ENCODE data around the gene KLHL10.

- TF ChIP-seq, protein P1, sequence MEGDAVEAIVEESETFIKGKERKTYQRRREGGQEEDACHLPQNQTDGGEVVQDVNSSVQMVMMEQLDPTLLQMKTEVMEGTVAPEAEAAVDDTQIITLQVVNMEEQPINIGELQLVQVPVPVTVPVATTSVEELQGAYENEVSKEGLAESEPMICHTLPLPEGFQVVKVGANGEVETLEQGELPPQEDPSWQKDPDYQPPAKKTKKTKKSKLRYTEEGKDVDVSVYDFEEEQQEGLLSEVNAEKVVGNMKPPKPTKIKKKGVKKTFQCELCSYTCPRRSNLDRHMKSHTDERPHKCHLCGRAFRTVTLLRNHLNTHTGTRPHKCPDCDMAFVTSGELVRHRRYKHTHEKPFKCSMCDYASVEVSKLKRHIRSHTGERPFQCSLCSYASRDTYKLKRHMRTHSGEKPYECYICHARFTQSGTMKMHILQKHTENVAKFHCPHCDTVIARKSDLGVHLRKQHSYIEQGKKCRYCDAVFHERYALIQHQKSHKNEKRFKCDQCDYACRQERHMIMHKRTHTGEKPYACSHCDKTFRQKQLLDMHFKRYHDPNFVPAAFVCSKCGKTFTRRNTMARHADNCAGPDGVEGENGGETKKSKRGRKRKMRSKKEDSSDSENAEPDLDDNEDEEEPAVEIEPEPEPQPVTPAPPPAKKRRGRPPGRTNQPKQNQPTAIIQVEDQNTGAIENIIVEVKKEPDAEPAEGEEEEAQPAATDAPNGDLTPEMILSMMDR (IDR thresholded peaks at IDR 0.05; ENCODE audit: low read length), result no peak
- TF ChIP-seq EZH2 (IDR thresholded peaks at IDR 0.05; ENCODE audit: borderline replicate concordance, low read length), result no peak
Observed at GRCh38 chr17:41823580-41823979, 14.0 kb upstream of the KLHL10 start.
